HepG2 (cell line): ENCODE results near the gene HSPA1L. TPM values are rescaled to one million over a fixed set of nuclear protein-coding genes. Genes with fewer than 3 reads are reported as not detected.

Experiments
- HOXD1 ChIP-seq: sonication (generic); formaldehyde crosslinking; IDR thresholded peaks from 2 replicates; pipeline ENCODE4 v1.5.0; 2020; ENCODE audit warnings: missing genetic modification reagents
- IKZF4 ChIP-seq: sonication (generic); formaldehyde crosslinking; IDR thresholded peaks from 2 replicates; pipeline ENCODE4 v1.5.1; 2020; ENCODE audit warnings: borderline replicate concordance, mild to moderate bottlenecking, low read depth, missing genetic modification reagents; ENCODE audit errors: not compliant biosample characterization
- NFE2L2 ChIP-seq: fragments of 150-350 bp; IDR thresholded peaks from 2 replicates; pipeline ENCODE4 v1.6.1; 2014; ENCODE audit warnings: low read length
- REPIN1 ChIP-seq: sonication (generic); formaldehyde crosslinking; IDR thresholded peaks from 2 replicates; pipeline ENCODE4 v1.8.0; 2022; ENCODE audit warnings: missing genetic modification reagents, low read depth, mild to moderate bottlenecking, borderline replicate concordance
- ZBTB7A ChIP-seq: sonication (generic); formaldehyde crosslinking; IDR thresholded peaks from 2 replicates; pipeline ENCODE4 v1.8.0; 2022; ENCODE audit warnings: mild to moderate bottlenecking, missing genetic modification reagents
- ZNF24 ChIP-seq: fragments of 450-650 bp; IDR thresholded peaks from 2 replicates; pipeline ENCODE4 v1.6.1; 2017; ENCODE audit warnings: antibody characterized with exemption, mild to moderate bottlenecking
- ZNF782 ChIP-seq: sonication (generic); formaldehyde crosslinking; IDR thresholded peaks from 2 replicates; pipeline ENCODE4 v1.4.0; 2020; ENCODE audit warnings: missing genetic modification reagents, mild to moderate bottlenecking, borderline replicate concordance
- polyA plus RNA-seq, 8 experiments: library from polyadenylated mRNA; depleted of rRNA in 3 of 8; stranded (reverse) in 7 of 8; unstranded in 1 of 8; fragments of >200 nt; fragmentation: Illumina TruSeq in 4 of 8; extraction: Trizol in 4 of 8; gene quantifications; 2 replicates each; pipeline versions ENCODE4 v1.2.1 to v1.2.3, GENCODE V29; 2011 to 2016; ENCODE audit warnings: low read depth in 4 of 8, missing spikeins in 1 of 8, mixed read lengths in 1 of 8; ENCODE audit not compliant: insufficient read depth in 1 of 8
- total RNA-seq, 5 experiments: library from RNA; depleted of rRNA; stranded (reverse); fragments of >200 nt; fragmentation: Illumina TruSeq; extraction: Trizol; gene quantifications; 2 replicates each; pipeline ENCODE4 v1.2.3, GENCODE V29; 2016; ENCODE audit warnings: low read depth in 1 of 5
- TF ChIP-seq, protein P1 (sequence below), 2 experiments: sonication (generic) in 1 of 2; formaldehyde crosslinking in 1 of 2; IDR thresholded peaks; 2 replicates each; pipeline versions ENCODE4 v1.6.1 to v1.9.0; 2014 to 2022; ENCODE audit warnings: antibody characterized with exemption in 1 of 2, borderline replicate concordance in 1 of 2, inconsistent platforms in 1 of 2, low read depth in 1 of 2, missing genetic modification reagents in 1 of 2
- TF ChIP-seq, protein P2 (sequence below): sonication (generic); formaldehyde crosslinking; conservative IDR thresholded peaks from 2 replicates; pipeline ENCODE4 v1.8.0; 2022; ENCODE audit warnings: mild to moderate bottlenecking, moderate library complexity, missing genetic modification reagents
- TF ChIP-seq, protein P3 (sequence below): sonication (generic); formaldehyde crosslinking; IDR thresholded peaks from 2 replicates; pipeline ENCODE4 v1.4.0; 2020; ENCODE audit warnings: missing genetic modification reagents, borderline replicate concordance
- TF ChIP-seq, protein P4 (sequence below): IDR thresholded peaks from 2 replicates; pipeline ENCODE4 v1.4.0; 2020; ENCODE audit warnings: mild to moderate bottlenecking, missing genetic modification reagents

The HSPA1L gene
- total and polyA plus RNA-seq, 2 of the 13 experiments (the other 11 are each of a cell fraction or from before 2014, with no cell fraction given) = 0.55 to 1.0 TPM

DNA sequence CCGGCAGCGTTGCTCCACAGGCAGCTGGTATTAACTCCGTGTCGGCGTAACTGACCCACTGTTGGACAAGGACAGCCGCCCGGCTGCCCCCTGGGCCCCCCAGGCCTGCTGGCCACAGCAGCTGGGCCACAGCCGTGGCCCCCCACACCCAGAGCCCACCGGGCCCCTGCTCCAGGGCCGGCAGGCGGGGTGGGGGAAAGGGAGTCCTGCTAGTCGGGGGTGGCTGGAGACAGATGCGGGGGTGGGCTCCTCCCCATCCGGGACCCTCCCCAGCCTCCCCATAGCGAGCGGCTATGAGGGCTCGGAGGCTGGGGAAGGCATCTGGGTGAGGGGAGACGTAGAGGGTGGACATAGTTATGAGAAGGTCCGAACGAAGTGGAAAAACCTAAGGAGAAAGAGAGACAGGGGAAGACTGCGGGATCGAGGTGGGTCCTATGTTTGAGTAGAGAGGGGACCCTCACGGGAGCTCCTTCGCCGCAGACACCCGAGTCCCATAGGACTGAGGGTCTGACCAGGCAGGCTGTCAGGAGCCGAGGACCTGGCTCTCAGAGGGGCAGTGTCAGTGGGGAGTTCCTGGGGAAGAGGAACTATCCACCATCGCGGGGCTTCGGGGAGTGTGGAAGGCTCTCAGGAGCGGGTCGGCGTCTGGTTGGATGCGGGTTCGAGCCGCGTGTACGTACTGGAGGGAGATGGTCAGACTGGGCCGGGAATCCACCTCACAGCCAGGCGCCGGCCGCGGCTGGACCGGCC lies 20.0 kb downstream of the HSPA1L start (continued):
- TF ChIP-seq, protein P1, sequence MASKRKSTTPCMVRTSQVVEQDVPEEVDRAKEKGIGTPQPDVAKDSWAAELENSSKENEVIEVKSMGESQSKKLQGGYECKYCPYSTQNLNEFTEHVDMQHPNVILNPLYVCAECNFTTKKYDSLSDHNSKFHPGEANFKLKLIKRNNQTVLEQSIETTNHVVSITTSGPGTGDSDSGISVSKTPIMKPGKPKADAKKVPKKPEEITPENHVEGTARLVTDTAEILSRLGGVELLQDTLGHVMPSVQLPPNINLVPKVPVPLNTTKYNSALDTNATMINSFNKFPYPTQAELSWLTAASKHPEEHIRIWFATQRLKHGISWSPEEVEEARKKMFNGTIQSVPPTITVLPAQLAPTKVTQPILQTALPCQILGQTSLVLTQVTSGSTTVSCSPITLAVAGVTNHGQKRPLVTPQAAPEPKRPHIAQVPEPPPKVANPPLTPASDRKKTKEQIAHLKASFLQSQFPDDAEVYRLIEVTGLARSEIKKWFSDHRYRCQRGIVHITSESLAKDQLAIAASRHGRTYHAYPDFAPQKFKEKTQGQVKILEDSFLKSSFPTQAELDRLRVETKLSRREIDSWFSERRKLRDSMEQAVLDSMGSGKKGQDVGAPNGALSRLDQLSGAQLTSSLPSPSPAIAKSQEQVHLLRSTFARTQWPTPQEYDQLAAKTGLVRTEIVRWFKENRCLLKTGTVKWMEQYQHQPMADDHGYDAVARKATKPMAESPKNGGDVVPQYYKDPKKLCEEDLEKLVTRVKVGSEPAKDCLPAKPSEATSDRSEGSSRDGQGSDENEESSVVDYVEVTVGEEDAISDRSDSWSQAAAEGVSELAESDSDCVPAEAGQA (IDR thresholded peaks at IDR 0.05; ENCODE audit: low read depth) = no peak
- TF ChIP-seq, protein P1 (CRISPR knock-in tag; IDR thresholded peaks at IDR 0.05; ENCODE audit: borderline replicate concordance) = no peak
- TF ChIP-seq HOXD1 (no peak), ZNF782 (CRISPR knock-in tag) (peak; percentile 16; the same call in 1 of the 2 replicates), ZBTB7A (CRISPR knock-in tag) (peak; percentile 66; the same call in 1 of the 2 replicates), ZNF24 (no peak), NFE2L2 (no peak), IKZF4 (no peak), REPIN1 (CRISPR knock-in tag) (no peak)
- TF ChIP-seq, protein P2, sequence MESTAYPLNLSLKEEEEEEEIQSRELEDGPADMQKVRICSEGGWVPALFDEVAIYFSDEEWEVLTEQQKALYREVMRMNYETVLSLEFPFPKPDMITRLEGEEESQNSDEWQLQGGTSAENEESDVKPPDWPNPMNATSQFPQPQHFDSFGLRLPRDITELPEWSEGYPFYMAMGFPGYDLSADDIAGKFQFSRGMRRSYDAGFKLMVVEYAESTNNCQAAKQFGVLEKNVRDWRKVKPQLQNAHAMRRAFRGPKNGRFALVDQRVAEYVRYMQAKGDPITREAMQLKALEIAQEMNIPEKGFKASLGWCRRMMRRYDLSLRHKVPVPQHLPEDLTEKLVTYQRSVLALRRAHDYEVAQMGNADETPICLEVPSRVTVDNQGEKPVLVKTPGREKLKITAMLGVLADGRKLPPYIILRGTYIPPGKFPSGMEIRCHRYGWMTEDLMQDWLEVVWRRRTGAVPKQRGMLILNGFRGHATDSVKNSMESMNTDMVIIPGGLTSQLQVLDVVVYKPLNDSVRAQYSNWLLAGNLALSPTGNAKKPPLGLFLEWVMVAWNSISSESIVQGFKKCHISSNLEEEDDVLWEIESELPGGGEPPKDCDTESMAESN (CRISPR knock-in tag) = peak; percentile 38; the same call in 1 of the 2 replicates
- TF ChIP-seq, protein P3, sequence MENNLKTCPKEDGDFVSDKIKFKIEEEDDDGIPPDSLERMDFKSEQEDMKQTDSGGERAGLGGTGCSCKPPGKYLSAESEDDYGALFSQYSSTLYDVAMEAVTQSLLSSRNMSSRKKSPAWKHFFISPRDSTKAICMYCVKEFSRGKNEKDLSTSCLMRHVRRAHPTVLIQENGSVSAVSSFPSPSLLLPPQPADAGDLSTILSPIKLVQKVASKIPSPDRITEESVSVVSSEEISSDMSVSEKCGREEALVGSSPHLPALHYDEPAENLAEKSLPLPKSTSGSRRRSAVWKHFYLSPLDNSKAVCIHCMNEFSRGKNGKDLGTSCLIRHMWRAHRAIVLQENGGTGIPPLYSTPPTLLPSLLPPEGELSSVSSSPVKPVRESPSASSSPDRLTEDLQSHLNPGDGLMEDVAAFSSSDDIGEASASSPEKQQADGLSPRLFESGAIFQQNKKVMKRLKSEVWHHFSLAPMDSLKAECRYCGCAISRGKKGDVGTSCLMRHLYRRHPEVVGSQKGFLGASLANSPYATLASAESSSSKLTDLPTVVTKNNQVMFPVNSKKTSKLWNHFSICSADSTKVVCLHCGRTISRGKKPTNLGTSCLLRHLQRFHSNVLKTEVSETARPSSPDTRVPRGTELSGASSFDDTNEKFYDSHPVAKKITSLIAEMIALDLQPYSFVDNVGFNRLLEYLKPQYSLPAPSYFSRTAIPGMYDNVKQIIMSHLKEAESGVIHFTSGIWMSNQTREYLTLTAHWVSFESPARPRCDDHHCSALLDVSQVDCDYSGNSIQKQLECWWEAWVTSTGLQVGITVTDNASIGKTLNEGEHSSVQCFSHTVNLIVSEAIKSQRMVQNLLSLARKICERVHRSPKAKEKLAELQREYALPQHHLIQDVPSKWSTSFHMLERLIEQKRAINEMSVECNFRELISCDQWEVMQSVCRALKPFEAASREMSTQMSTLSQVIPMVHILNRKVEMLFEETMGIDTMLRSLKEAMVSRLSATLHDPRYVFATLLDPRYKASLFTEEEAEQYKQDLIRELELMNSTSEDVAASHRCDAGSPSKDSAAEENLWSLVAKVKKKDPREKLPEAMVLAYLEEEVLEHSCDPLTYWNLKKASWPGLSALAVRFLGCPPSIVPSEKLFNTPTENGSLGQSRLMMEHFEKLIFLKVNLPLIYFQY (CRISPR knock-in tag) = no peak
- TF ChIP-seq, protein P4, sequence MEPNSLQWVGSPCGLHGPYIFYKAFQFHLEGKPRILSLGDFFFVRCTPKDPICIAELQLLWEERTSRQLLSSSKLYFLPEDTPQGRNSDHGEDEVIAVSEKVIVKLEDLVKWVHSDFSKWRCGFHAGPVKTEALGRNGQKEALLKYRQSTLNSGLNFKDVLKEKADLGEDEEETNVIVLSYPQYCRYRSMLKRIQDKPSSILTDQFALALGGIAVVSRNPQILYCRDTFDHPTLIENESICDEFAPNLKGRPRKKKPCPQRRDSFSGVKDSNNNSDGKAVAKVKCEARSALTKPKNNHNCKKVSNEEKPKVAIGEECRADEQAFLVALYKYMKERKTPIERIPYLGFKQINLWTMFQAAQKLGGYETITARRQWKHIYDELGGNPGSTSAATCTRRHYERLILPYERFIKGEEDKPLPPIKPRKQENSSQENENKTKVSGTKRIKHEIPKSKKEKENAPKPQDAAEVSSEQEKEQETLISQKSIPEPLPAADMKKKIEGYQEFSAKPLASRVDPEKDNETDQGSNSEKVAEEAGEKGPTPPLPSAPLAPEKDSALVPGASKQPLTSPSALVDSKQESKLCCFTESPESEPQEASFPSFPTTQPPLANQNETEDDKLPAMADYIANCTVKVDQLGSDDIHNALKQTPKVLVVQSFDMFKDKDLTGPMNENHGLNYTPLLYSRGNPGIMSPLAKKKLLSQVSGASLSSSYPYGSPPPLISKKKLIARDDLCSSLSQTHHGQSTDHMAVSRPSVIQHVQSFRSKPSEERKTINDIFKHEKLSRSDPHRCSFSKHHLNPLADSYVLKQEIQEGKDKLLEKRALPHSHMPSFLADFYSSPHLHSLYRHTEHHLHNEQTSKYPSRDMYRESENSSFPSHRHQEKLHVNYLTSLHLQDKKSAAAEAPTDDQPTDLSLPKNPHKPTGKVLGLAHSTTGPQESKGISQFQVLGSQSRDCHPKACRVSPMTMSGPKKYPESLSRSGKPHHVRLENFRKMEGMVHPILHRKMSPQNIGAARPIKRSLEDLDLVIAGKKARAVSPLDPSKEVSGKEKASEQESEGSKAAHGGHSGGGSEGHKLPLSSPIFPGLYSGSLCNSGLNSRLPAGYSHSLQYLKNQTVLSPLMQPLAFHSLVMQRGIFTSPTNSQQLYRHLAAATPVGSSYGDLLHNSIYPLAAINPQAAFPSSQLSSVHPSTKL (CRISPR knock-in tag) = no peak; the same call in 1 of the 2 replicates
